HG03520 (cell line): ENCODE results near the gene SUZ12.
"Not testable (repeated sequence)": the region's sequence is repeated elsewhere in the genome, so short reads cannot be mapped to it uniquely, and the experiment has no call there.

Experiments
- ATAC-seq: cut with Tn5 transposase; IDR thresholded peaks from one replicate; pipeline ENCODE4 v1.9.1; 2021; ENCODE audit warnings: mild to moderate bottlenecking, moderate library complexity; ENCODE audit not compliant: unreplicated experiment

The SUZ12 gene

DNA sequence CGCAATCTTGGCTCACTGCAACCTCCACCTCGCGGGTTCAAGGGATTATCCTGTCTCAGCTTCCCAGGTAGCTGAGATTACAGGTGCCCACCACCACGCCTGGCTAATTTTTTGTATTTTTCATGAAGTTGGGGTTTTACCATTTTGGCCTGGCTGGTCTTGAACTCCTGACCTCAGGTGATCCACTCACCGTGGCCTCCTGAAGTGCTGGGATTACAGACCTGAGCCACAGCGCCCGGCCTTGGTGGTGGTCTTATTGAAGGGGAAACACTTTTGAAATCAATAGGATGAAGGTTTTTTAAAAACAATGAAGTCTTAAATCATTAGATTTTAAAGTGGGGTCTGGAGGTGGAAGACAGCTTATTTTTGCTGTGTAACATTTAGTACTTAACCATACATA lies 5.6 kb downstream of the SUZ12 start:
- ATAC-seq = not testable (repeated sequence)

DNA sequence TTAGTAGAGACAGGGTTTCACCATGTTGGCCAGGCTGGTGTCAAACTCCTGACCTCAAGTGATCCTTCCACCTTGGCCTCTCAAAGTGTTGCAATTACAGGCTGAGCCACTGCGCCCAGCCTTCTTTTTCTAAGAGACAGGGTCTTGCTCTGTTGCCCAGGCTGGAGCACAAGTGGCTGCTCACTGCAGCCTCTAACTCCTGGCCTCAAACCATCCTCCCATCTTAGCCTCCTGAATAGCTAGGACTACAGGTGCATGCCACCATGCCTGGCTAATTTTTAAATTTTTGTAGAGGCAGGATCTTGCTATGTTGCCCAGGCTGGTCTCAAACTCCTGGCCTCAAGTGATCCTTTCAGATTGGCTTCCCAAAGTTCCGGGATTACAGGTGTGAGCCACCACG lies 15.1 kb downstream of the SUZ12 start:
- ATAC-seq = not testable (repeated sequence)

DNA sequence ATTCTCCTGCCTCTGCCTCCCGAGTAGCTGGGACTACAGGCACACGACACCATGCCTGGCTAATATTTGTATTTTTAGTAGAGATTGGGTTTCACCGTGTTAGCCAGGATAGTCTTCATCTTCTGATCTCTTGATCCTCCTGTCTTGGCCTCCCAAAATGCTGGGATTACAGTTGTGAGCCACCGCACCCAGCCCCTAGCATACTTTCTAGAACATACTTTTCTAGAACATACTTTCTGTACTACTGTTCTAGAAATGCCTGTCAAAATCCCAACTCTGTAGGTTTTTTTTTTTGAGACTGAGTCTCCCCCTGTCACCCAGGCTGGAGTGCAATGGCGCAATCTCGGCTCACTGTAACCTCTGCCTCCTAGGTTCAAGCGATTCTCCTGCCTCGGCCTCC lies 27.3 kb downstream of the SUZ12 start:
- ATAC-seq = not testable (repeated sequence)

DNA sequence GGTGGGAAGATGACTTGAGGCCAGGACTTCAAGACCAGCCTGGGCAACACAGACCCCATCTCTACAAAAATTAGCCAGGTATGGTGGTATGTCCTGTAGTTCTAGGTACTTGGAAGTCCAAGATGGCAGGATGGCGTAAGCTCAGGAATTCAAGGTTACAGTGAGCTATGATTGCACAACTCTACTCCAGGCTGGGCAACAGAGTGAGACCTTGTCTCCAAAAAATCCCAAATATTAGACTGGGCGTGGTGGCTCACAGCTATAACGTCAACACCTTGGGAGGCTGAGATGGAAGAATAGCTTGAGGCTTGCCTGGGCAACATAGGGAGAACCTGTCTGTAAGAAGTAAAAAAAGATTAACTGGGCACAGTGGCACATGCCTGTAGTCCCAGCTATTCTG lies 30.8 kb downstream of the SUZ12 start:
- no peak for ATAC-seq

DNA sequence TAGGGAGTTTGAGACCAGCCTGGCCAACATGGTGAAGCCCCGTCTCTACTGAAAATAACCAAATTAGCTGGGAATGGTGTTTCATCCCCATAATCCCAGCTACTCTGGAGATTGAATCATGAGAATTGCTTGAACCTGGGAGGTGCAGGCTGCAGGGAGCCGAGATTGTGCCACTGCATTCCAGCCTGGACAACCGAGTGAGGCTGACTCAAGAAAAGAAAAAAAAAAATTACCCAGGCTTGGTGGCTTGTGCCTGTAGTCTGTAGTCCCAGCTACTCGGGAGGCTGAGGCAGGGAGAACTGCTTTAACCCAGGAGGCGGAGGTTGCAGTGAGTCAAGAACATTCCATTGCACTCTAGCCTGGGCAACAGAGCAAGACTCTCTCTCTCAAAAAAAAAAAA lies 33.6 kb downstream of the SUZ12 start:
- ATAC-seq = not testable (repeated sequence)

DNA sequence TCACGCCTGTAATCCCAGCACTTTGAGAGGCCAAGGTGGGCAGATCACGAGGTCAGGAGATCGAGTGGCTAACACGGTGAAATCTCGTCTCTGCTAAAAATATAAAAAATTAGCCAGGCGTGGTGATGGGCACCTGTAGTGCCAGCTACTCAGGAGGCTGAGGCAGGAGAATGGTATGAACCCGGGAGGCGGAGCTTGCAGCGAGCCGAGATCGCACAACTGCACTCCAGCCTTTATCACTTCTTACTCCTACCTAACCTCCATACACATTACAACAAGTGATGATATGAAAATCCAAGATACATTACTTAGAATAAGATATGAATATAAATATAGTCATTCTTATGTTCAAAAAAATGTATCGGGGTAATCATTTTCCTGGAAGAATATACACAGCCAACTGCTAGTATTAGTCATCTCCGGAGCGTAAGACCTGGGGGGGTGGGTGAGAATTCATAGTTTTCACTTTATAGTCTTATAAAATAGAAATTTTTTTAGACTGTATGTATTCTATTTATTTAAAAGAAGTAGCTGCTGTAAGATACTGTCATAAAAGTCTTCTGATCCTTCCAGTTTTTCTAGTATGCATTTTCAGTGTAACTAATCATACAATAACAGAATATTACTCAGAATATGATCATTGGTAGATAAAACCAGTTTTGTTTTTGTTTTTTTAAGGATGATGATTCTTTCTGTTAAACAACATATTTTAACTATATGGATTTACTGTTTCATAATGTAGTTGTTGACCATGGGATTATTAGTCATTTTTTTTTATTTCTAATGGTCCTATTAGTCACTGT lies 37.7 kb downstream of the SUZ12 start:
- not testable (repeated sequence) for ATAC-seq

DNA sequence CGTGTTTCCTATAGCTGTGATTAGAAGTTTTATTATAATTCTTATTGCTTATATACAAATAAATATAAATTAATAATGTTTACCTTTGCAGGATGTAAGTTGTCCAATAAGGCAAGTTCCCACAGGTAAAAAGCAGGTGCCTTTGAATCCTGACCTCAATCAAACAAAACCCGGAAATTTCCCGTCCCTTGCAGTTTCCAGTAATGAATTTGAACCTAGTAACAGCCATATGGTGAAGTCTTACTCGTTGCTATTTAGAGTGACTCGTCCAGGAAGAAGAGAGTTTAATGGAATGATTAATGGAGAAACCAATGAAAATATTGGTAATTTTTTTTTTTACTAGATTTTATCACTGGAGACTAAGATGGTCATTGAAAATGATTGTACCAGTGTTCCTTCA lies 38.6 kb downstream of the SUZ12 start:
- not testable (repeated sequence) for ATAC-seq

DNA sequence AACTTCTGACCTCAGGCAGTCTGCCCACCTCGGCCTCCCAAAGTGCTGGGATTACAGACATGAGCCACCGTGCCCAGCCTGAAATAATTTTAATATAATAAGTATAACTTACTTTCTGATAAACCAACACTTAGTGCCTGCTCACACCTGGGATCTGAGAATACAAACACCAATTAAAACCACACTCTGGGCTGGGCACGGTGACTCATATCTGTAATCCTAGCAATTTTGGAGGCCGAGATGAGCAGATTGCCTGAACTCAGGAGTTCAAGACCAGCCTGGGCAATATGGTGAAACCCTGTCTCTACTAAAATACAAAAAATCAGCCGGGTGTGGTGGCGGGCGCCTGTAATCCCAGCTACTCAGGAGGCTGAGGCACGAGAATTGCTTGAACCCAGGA lies 55.0 kb downstream of the SUZ12 start:
- not testable (repeated sequence) for ATAC-seq

DNA sequence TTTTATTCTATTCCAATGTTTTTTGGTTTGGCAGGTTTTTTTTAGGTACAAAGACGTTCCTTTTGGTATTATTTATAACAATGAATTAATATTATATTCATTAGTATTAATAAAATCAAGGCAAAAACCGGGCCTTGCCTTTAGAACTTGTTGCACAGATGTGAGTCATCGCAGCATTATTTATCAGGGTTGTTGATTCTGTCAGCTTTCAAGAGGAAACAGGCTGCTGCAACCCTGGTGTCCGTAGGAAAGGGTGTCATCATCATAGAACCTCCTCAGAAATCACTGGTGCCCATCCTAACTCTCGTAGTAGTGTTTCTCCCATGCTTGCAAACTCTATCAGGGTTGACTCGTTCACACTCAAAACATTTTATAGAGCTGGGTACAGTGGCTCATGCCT lies 60.2 kb downstream of the SUZ12 start:
- ATAC-seq = no peak

DNA sequence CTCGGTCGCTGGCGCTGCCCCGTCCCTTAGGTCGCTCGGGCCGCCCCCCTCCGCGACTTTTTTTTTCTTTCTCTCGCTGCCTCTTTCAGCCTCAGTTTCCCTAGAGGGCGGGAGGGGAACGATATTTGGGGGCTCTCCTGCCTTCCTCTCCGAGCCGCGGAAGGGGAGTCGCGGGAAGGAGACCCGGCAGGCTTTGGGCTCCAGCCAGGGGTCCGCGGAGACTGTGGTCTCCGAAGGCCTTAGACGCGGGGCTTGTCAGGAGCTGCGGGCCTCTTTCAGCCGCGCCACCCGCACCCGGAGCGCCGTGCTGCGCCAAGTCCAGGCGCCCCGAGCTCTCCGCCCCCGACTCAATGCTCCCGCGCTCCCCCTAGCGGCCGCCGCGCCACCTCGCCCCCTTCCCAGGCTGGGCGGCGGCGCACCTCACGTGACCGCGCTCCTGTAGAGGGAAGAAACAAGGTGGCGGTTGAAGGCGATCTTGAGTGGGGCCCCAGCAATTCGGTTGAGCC lies 70.2 kb downstream of the SUZ12 start, which contains the start of gene LRRC37B:
Gene LRRC37B (plus strand): TSS at position 427 of the 506 bp plus-strand sequence. CDS start 14,010 bp downstream, outside the sequence.
- ATAC-seq = peak; percentile 71

DNA sequence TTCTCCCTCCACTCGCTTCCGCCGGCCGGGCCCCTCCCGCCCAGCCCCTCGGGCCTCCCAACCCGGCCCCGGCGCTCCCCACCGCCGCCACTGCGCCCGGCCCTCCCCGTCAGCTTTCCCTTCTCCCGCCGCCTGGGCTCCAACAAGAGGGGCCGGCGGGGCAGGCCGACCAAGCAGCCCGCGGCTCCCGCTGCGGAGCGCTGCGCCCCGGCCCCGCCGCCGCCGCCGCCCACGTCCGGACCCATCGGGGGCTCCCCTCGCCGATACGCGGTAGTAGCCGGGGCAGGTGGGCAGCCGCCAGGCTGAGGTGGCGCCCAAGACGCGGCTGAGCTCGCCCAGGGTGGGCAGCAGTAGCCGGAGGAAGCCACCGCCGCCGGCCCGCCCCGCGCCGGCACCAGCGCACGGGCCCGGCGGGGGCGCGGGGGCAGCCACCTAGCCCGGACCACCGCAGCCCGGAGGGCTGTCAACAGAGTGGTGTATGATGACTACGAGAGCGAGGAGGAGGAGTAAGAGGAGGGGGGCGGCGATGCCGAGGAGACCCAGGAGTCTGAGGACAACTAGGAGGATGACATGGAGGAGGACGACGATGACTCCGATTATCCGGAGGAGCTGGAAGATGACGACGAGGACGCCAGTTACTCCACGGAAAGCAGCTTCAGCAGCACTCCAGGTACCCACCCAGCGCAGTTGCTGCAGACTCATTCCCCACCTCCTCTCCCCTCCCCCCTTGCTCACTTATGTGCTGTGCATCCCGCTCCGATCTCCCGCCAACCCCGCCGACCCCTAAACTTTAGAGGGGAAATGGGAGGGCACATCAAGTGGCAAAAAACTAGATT lies 70.9 kb downstream of the SUZ12 start:
- peak; percentile 46 for ATAC-seq

DNA sequence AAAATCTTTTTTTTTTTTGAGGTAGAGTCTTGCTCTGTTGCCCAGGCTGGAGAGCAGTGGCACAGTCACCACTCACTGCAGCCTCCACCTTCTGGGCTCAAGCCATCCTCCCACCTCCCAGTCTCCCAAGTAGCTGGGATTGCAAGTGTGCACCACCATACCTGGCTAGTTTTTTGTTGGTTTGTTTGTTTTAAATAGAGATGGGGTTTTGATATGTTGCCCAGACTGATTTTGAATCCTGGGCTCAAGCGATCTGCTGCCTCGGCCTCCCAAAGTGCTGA lies 72.4 kb downstream of the SUZ12 start:
- no peak for ATAC-seq

DNA sequence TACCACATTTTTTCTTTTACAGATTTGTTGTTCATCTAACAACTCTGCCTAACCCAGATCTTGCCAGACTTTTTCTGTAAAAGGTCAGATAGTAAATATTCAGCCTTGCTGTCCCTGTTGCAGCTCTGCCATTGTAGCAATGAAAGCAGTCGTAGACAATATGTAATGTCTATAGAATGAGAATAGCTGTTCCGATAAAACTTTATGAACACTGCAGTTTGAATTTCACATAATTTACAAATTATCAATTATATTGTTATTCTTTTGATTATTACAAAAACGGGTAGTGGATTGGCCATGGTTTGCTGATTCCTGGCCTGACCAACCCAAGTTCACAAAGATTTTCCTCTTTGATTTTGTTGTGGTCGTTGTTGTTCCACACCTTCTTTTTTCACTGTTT lies 73.3 kb downstream of the SUZ12 start:
- ATAC-seq = no peak

DNA sequence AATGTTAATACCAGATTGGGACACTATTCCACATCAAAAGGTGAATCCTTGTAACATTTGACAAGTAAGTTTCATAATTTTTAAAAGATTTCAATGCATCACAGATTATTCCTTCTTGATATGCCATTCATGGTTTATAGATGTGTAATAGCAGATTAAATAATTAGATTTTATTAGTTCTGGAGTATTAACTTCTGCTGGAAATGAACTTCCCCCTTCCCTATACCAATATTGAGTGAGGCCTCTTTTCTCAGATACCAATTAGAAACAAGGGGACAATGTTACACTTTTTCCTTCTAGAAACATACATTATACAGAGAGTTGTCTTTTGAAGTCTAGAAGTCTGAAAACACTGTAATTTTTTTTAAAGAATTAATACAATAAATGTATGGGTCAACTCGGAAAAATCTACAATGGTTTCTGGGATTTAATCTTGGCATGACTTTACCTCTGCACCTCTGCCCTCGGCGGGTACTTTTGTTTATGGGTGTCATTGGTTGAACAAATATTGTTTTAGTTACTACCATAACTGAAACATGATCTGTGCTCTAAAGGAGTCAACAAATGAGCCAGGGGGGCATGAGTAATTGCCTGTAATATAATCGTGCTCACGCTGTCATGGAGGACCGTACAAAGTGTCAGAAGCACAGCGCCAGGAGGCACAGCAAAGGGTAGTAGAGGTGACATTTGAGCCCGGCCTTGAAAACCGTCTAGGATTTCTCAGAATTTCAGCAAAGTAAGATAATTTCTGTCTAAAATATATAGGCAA lies 78.6 kb downstream of the SUZ12 start:
- no peak for ATAC-seq

DNA sequence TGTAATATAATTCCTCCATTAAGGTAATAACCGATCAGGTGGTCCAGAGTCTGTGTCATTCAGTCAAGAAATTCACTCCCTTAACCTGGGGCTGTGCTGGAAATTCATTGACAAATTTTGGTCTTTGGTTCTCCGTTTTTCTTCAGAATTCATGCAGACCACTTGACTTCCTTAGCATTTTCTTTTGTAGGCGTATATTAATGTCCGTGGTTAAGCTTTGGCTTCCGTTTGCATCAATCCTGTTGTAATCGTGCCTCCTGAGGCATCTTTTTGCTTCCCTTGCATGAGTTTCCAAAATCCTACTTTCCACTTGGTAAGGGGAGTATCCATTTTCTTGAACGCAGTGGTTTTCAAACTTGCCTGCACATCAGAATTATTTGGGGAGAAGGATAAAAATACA lies 79.4 kb downstream of the SUZ12 start:
- no peak for ATAC-seq

DNA sequence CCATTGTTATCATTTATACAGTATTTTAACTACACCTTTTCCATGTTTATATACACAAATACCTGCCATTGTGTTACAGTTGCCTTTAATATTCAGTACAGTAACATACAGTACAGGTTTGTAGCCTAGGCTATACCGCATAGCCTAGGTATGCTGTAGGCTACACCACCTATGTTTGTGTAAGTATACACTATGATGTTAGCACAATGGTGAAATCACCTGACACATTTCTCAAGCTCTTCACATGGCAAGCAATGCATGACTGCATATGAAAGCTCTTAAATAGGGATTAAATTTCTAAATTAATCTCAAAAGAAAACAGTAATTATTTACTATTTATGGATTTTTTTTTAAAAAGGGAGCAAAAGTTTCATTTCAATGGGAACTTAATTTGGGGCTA lies 82.4 kb downstream of the SUZ12 start:
- no peak for ATAC-seq

DNA sequence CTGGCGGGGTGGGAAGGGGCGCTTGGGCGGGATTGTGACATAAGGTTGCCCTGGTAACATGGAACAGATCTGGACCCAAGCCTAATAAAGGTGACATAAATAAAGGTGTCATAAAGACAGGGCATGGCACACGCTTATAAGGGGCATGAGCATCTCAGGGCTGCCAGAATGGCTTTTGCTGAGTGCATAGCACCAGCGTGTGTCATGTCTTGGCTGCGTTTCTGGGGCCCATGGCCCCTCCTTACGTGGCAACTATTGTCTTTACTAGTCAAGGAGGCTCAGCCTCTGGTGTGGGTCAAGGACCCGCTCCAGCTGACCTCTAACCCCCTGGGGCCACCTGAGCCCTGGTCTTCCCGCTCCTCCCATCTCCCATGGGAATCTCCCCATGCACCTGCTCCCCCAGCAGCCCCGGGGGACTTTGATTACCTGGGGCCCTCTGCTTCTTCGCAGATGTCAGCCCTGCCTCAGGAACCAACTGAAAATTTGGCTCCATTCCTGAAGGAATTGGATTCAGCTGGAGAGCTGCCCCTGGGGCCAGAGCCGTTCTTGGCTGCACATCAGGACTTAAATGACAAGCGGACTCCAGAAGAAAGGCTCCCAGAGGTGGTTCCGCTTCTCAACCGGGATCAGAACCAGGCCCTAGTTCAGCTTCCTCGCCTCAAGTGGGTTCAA lies 84.3 kb downstream of the SUZ12 start:
- ATAC-seq = no peak

DNA sequence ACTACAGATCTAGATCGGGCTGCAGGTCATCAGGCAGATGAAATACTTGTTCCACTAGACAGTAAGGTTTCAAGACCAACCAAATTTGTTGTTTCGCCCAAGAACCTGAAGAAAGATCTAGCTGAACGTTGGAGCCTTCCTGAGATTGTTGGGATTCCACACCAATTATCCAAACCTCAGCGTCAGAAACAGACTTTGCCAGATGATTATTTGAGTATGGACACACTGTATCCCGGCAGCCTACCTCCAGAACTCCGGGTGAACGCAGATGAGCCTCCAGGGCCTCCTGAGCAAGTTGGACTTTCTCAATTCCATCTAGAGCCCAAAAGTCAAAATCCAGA lies 84.8 kb downstream of the SUZ12 start:
- ATAC-seq = no peak

DNA sequence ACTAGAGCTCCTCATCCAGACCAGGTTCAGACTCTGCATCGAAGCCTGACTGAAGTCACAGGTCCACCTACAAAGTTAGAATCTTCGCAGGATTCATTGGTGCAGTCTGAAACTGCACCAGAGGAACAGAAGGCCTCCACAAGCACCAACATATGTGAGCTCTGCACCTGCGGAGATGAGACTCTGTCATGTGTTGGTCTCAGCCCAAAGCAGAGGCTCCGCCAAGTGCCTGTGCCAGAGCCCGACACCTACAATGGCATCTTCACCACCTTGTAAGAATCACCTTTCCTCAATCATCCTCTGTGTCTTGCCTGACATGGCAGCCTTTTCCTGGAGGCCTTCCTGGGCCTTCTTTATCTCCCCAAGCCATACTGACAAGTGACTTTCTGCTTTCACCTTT lies 85.7 kb downstream of the SUZ12 start:
- ATAC-seq = not testable (repeated sequence)

DNA sequence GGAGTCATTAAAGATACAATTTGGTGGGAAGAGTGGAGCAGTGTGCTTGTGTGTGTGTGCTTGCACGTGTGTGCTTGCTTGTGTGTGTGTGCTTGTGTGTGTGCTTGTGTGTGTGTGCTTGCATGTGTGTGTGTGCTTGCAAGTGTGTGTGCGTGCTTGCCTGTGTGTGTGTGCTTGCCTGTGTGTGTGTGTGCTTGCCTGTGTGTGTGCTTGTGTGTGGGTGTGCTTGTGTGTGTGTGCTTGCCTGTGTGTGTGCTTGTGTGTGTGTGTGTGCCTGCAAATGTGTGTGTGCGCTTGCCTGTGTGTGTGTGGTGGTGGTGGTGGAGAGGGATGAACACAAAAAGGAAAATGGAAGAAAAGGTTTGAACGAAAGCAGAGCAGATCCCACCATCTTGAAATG lies 90.5 kb downstream of the SUZ12 start:
- not testable (repeated sequence) for ATAC-seq

DNA sequence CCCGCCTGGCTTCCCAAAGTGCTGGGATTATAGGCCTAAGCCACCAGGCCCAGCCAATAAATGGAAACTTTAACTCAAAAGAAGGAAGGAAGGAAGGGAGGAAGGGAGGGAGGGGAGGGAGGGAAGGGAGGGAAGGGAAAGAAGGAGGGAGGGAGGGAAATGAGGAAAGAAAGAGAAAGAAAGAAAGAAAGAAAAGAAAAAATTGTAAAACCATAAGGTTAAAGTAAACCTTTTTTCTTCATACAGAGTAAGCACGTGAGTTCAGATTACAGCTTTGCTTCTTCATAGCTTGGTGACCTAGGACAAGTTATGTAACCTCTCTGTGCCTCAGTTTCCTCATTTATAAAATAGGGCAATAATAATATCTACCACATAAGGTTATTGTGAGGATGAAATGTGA lies 96.4 kb downstream of the SUZ12 start:
- no peak for ATAC-seq
